Panc1 (cell line): ENCODE results near the gene MYRFL. TPM values are rescaled to one million over a fixed set of nuclear protein-coding genes. Genes with fewer than 3 reads are reported as not detected.

Experiments used
- ATAC-seq: fragments of 200-7000 bp; cut with Tn5 transposase; 2 replicates; pipeline ENCODE4 v1.9.1; 2020; ENCODE audit warnings: mild to moderate bottlenecking, moderate library complexity
- BruUV-seq: library from RNA; stranded (reverse); fragments of 400-500 nt; replicated peaks from 2 replicates; lab custom pipeline; 2021; lab: Mats Ljungman, UMichigan
- CTCF ChIA-PET: fragments of 300-600 bp; sonication (Branson Sonifier 250); formaldehyde crosslinking; loops from one replicate; lab custom pipeline; 2022; ENCODE audit warnings: antibody characterized with exemption; lab: Charles Lee
- POLR2A ChIA-PET: fragments of 300-600 bp; sonication (Branson Sonifier 250); formaldehyde crosslinking; loops from one replicate; lab custom pipeline; 2022; ENCODE audit warnings: antibody characterized with exemption; lab: Charles Lee
- DNase-seq: peaks from one replicate; pipeline ENCODE4 v3.0.0-alpha.2; 2010; ENCODE audit warnings: low read depth, low spot score
- H3K27ac ChIP-seq: 2 replicates; pipeline ENCODE4 v1.5.1; 2011; ENCODE audit warnings: mild to moderate bottlenecking, low read length, inconsistent platforms
- H3K27me3 ChIP-seq: fragments of 200-500 bp; sonication (Bioruptor generic); 2 replicates; pipeline ENCODE4 v1.6.0; 2014; ENCODE audit warnings: low read length, inconsistent platforms; ENCODE audit not compliant: control insufficient read depth, insufficient read depth
- H3K36me3 ChIP-seq: fragments of 200-500 bp; sonication (Bioruptor generic); 2 replicates; pipeline ENCODE4 v1.5.1; 2014; ENCODE audit warnings: inconsistent platforms, mild to moderate bottlenecking, low read length, moderate library complexity; ENCODE audit not compliant: control insufficient read depth, insufficient read depth
- H3K4me1 ChIP-seq: 2 replicates; pipeline ENCODE4 v1.5.1; 2011; ENCODE audit warnings: inconsistent platforms, mild to moderate bottlenecking, low read length, moderate library complexity; ENCODE audit not compliant: control insufficient read depth, insufficient read depth
- H3K4me3 ChIP-seq, 2 experiments: 2 replicates each; pipeline ENCODE4 v1.5.1; 2011 to 2012; ENCODE audit warnings: low read depth in 2 of 2, low read length in 2 of 2, mild to moderate bottlenecking in 2 of 2, inconsistent platforms in 1 of 2, moderate library complexity in 1 of 2
- H3K9me3 ChIP-seq: fragments of 200-500 bp; sonication (Bioruptor generic); 2 replicates; pipeline ENCODE4 v1.5.1; 2014; ENCODE audit warnings: low read depth, mild to moderate bottlenecking, inconsistent platforms, low read length, moderate library complexity; ENCODE audit not compliant: control insufficient read depth, insufficient read depth
- CTCF ChIP-seq: fragments of 450-650 bp; IDR thresholded peaks from 2 replicates; pipeline ENCODE4 v1.5.1; 2017; ENCODE audit warnings: mild to moderate bottlenecking
- POLR2AphosphoS5 ChIP-seq: IDR thresholded peaks from 2 replicates; pipeline ENCODE4 v1.6.1; 2012; ENCODE audit warnings: mild to moderate bottlenecking, low read depth, low read length, moderate library complexity
- SIN3A ChIP-seq: IDR thresholded peaks from 2 replicates; pipeline ENCODE4 v1.6.1; 2012; ENCODE audit warnings: low read depth, mild to moderate bottlenecking, low read length, moderate library complexity, borderline replicate concordance; ENCODE audit not compliant: insufficient read depth
- TCF7L2 ChIP-seq: IDR thresholded peaks from 2 replicates; pipeline ENCODE4 v1.6.1; 2011; ENCODE audit warnings: mild to moderate bottlenecking, low read depth, low read length, inconsistent platforms
- in situ Hi-C: cut with HindIII; loops from 2 replicates; pipeline ENCODE4 v1.10.0; 2016; ENCODE audit warnings: low sequenced_read_pairs, low pct_unique_long_range_greater_than_20kb
- intact Hi-C: fragments of 100-400 bp; cut with micrococcal nuclease; formaldehyde crosslinking; loops from one replicate; pipeline ENCODE4 v1.10.0; 2022; ENCODE audit not compliant: unreplicated experiment
- total RNA-seq: library from RNA; stranded (reverse); gene quantifications from one replicate; pipeline ENCODE4 v1.2.1, GENCODE V29; 2021; ENCODE audit not compliant: unreplicated experiment
- TF ChIP-seq, protein P1 (sequence below), 2 experiments: IDR thresholded peaks; 2 replicates each; pipeline ENCODE4 v1.6.1; 2011 to 2012; ENCODE audit warnings: low read depth in 2 of 2, control low read depth in 1 of 2, low read length in 1 of 2, mild to moderate bottlenecking in 1 of 2, moderate library complexity in 1 of 2; ENCODE audit not compliant: insufficient read depth in 1 of 2

Gene MYRFL
- total RNA-seq, 1 experiment from 2014 or later, result not detected

DNA sequence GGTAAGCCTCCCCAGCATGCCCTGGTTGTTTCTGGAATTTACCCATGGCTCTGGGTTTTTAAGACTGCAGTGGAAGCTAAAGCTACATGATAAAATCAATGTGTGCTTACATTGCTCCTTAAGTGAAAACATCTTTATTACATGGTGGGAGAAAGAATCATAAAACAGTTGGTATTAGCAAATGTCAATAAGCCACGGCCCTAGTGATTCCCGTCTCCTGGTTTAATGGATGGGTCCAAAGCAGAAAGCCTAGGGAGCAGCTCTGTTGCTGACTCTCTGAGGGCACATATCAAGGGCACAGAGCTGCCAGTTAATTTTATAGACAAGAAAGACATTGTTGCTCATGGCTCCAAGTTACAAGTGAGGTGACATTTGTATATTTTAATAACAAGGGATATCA is 127.9 kb downstream of the MYRFL start:
- intact Hi-C loops (no loop called here), in situ Hi-C loops (no loop called here)
- Histone ChIP-seq H3K27me3 (no peaks in the 10 kb centered on the region), H3K27ac (no peak overlapping the region), H3K36me3 (no peaks in the 10 kb centered on the region), H3K9me3 (no peaks in the 10 kb centered on the region), H3K4me1 (no peaks in the 10 kb centered on the region), H3K4me3 (no peak overlapping the region)
- CTCF ChIA-PET, result no interaction called here
- TF ChIP-seq CTCF, result no peak
- TF ChIP-seq POLR2AphosphoS5, result no peak
- TF ChIP-seq SIN3A, result no peak
- no TSS peak for BruUV-seq
- no peak for ATAC-seq
- POLR2A ChIA-PET, result no interaction called here
- no peak for DNase-seq

GRCh38 chr12:69961246-69961645 is 136.2 kb downstream of the MYRFL start:
- Histone ChIP-seq H3K27ac (no peak overlapping the region), H3K36me3 (no peaks in the 10 kb centered on the region)
- POLR2A ChIA-PET, result no interaction called here

More at GRCh38 chr12:69961246-69961645, 136.2 kb downstream of the MYRFL start:
- BruUV-seq, result no TSS peak
- DNase-seq, result no peak
- H3K9me3 ChIP-seq, result no peaks in the 10 kb centered on the region
- no peak for ATAC-seq
- TF ChIP-seq TCF7L2 (no peak), CTCF (no peak), POLR2AphosphoS5 (no peak), SIN3A (no peak)
- TF ChIP-seq, protein P1, sequence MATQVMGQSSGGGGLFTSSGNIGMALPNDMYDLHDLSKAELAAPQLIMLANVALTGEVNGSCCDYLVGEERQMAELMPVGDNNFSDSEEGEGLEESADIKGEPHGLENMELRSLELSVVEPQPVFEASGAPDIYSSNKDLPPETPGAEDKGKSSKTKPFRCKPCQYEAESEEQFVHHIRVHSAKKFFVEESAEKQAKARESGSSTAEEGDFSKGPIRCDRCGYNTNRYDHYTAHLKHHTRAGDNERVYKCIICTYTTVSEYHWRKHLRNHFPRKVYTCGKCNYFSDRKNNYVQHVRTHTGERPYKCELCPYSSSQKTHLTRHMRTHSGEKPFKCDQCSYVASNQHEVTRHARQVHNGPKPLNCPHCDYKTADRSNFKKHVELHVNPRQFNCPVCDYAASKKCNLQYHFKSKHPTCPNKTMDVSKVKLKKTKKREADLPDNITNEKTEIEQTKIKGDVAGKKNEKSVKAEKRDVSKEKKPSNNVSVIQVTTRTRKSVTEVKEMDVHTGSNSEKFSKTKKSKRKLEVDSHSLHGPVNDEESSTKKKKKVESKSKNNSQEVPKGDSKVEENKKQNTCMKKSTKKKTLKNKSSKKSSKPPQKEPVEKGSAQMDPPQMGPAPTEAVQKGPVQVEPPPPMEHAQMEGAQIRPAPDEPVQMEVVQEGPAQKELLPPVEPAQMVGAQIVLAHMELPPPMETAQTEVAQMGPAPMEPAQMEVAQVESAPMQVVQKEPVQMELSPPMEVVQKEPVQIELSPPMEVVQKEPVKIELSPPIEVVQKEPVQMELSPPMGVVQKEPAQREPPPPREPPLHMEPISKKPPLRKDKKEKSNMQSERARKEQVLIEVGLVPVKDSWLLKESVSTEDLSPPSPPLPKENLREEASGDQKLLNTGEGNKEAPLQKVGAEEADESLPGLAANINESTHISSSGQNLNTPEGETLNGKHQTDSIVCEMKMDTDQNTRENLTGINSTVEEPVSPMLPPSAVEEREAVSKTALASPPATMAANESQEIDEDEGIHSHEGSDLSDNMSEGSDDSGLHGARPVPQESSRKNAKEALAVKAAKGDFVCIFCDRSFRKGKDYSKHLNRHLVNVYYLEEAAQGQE (IDR thresholded peaks at IDR 0.05; ENCODE audit: insufficient read depth in 1 of 2, low read depth in 2 of 2, low read length in 1 of 2), result no peak
- intact Hi-C loops (no loop called here), in situ Hi-C loops (no loop called here)
- H3K4me1 ChIP-seq, result no peaks in the 10 kb centered on the region
- CTCF ChIA-PET, result no interaction called here
- H3K4me3 ChIP-seq, result no peak overlapping the region
- H3K27me3 ChIP-seq, result no peaks in the 10 kb centered on the region
